Bronchial epithelial cell (primary cell): Measurements from ENCODE around the gene GTF2H4. TPM values are rescaled to one million over a fixed set of nuclear protein-coding genes. Genes with fewer than 3 reads are reported as not detected.

ENCODE experiments used
- DNase-seq: peaks from one replicate; pipeline ENCODE4 v3.0.0-alpha.2; 2010; ENCODE audit warnings: low read depth
- FAIRE-seq: peaks from 2 replicates; lab custom pipeline; 2011; peaks lifted over from hg19 to GRCh38; lab: Jason Lieb, UNC
- H3K27me3 ChIP-seq: 2 replicates; pipeline ENCODE4 v1.5.1; 2011; ENCODE audit warnings: low read length; ENCODE audit not compliant: control insufficient read depth, insufficient read depth
- H3K36me3 ChIP-seq: 2 replicates; pipeline ENCODE4 v1.5.1; 2011; ENCODE audit warnings: low read length; ENCODE audit not compliant: control insufficient read depth, insufficient read depth
- H3K4me3 ChIP-seq: 2 replicates; pipeline ENCODE4 v1.5.1; 2011; ENCODE audit warnings: mild to moderate bottlenecking, low read depth, low read length, control low read depth
- total RNA-seq: library from RNA; depleted of rRNA; stranded (reverse); fragments of >200 nt; gene quantifications from 2 replicates; pipeline ENCODE4 v1.2.1, GENCODE V29; 2014
- TF ChIP-seq, protein P1 (sequence below): IDR thresholded peaks from 2 replicates; pipeline ENCODE4 v1.5.1; 2011; ENCODE audit warnings: mild to moderate bottlenecking, moderate library complexity, low read length, control low read depth, inconsistent platforms; ENCODE audit not compliant: insufficient read depth, severe bottlenecking

Gene GTF2H4
- total RNA-seq, 1 donor from 2014 or later: 10.0 TPM

GRCh38 chr6:30877419-30878262 is 30.4 kb upstream of the GTF2H4 start:
- Histone ChIP-seq H3K36me3 (no peaks in the 10 kb centered on the region), H3K27me3 (no peaks in the 10 kb centered on the region), H3K4me3 (no peak overlapping the region)
- peak; percentile 80 for DNase-seq
- no peak for FAIRE-seq
- TF ChIP-seq, protein P1, sequence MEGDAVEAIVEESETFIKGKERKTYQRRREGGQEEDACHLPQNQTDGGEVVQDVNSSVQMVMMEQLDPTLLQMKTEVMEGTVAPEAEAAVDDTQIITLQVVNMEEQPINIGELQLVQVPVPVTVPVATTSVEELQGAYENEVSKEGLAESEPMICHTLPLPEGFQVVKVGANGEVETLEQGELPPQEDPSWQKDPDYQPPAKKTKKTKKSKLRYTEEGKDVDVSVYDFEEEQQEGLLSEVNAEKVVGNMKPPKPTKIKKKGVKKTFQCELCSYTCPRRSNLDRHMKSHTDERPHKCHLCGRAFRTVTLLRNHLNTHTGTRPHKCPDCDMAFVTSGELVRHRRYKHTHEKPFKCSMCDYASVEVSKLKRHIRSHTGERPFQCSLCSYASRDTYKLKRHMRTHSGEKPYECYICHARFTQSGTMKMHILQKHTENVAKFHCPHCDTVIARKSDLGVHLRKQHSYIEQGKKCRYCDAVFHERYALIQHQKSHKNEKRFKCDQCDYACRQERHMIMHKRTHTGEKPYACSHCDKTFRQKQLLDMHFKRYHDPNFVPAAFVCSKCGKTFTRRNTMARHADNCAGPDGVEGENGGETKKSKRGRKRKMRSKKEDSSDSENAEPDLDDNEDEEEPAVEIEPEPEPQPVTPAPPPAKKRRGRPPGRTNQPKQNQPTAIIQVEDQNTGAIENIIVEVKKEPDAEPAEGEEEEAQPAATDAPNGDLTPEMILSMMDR: peak; percentile 86

DNA sequence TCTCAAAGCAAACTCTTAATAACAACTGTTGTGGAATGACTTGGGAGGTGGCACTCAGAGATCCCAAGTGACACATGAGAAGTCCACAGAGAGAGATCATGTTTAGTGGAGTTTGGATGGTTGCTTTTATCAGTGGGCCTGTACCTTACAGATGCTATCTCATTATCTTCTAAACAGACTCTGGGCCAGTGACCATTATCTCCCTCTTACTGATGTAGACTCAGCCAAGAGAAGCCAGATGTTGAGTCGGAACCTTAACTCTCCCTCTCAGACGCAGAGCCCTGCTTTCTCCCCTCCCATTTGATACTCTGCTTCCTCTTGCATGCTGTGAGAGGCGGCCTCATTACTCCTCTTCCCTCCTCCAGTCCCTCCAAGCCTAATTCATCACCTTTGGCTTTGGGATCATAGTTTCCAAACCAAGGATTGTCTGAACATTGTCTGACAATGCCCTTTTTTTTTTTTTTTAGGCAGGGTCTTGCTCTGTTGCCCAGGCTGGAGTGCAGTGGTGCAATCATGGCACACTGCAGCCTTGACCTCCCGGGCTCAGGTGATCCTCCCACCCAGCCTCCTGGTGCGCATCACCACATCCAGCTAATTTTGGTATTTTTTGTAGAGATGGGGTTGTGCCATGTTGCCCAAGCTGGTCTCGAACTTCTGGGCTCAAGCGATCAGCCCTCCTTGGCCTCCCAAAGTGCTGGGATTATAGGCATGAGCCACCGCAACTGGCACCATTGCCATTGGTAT is 28.2 kb upstream of the GTF2H4 start:
- DNase-seq (no peak), FAIRE-seq (no peak)
- H3K36me3 ChIP-seq: no peaks in the 10 kb centered on the region
- TF ChIP-seq, protein P1: no peak
- H3K4me3 ChIP-seq: no peak overlapping the region
- no peaks in the 10 kb centered on the region for H3K27me3 ChIP-seq

DNA sequence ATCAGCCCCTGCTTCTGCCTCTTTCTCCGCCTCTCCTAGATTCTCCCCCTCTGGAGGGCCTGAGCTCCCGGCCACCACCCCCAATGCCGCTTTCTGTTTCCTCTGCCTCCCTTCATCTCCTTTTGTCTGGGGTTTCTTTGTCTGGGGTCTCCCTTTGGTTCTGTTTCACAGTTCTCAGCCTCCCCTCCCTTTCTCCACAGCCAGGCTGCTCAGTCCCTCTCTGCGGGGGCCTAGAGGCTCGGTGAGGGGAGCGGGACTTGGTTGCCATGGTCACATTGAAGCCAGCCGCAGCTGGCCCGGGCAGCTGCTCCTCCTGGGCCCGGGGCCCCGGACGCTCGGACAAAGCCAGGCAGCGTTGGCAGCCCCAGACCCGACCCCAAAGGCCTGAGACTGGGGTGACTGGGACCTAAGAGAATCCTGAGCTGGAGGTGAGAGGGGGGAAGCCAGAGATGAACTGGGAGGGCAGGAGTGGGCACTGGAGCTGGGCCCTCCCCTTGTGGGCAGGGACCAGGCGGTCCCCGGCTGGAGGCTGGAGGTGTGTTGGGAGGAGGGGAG is 27.2 kb upstream of the GTF2H4 start:
- TF ChIP-seq, protein P1: no peak
- DNase-seq (no peak), FAIRE-seq (no peak)
- Histone ChIP-seq H3K4me3 (no peak overlapping the region), H3K27me3 (no peaks in the 10 kb centered on the region), H3K36me3 (no peaks in the 10 kb centered on the region)

DNA sequence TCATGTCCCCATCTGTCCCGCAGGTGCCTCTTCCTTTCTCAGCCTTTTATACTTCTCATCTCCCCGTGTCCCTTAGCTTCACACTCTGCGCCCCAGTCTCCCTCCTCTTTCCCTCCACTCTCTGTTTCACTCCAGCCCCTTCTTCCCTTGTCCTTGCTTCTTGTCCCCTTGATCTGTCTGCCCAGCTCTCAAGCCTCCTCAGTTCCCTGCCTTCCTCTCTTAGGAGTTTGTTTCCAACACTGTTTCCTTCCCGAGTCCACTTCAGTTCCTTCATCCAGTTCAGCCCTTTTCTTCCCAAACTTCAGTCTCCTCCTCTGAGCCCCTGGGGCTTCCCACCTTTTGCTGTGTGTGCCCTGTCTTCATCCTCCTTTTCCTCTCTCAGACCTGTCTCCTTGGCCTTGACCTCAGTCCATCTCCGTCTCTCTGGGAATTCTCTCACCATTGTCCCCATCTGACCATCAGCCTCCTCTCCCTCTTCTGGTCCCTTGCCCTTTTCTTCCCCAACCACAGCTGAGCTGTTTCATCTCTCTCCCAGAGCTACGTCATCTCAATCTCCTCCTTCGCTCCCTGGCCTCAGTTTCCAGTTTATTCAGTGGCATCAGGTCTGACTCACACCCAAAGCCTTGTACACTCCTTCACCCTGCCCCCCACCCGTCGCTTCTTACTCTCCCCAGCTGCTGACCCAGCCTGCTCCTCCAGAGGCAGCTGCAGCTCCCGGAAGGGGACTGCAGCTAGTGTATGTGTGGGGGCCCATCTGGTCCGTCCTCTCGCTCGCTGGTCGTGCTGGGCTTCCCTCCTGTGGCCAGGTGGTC is 26.4 kb upstream of the GTF2H4 start:
- no peak overlapping the region for H3K4me3 ChIP-seq
- no peaks in the 10 kb centered on the region for H3K27me3 ChIP-seq
- FAIRE-seq (no peak), DNase-seq (peak; percentile 77)
- TF ChIP-seq, protein P1: no peak
- peaks cover 1% of the 10 kb centered on the region for H3K36me3 ChIP-seq

DNA sequence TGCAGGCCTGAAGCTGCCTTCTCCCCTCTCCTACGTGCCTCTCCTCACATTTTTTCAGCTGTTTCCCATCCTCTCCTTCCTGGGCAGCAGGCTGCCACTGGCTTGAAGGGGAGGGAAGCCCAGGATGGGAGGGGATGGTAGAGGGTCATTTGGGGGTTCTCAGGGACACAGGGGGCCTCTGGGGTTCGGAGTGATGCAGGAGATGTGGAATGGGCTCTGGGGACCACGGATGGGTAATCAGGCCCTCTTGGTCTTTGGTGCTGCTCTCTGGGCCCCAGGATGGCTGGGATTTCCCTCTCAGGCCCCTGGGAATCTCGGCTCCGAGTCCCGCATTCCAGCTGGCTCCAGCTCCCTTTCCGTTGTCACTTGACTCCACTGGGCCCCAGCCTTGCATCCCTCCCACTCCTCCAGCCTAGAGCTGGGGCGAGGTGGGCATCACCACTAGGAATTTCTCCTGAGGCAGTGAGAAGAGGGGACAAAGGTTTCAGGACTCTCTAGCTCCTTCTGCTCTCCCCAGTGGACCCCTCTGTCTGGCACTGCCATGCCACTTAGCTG is 25.7 kb upstream of the GTF2H4 start:
- DNase-seq: no peak
- H3K4me3 ChIP-seq: peak overlapping the region; percentile 64
- no peaks in the 10 kb centered on the region for H3K27me3 ChIP-seq
- TF ChIP-seq, protein P1: no peak
- no peak for FAIRE-seq
- peaks cover 1% of the 10 kb centered on the region for H3K36me3 ChIP-seq
